ENCODE measurements around the gene ZGLP1. TPM values are rescaled to one million over a fixed set of nuclear protein-coding genes. Genes with fewer than 3 reads are reported as not detected.

Gene ZGLP1
- total and polyA plus RNA-seq, 2 of the 13 experiments (the other 11 are each of a cell fraction or from before 2014, with no cell fraction given), result 2.4 to 3.0 TPM

DNA sequence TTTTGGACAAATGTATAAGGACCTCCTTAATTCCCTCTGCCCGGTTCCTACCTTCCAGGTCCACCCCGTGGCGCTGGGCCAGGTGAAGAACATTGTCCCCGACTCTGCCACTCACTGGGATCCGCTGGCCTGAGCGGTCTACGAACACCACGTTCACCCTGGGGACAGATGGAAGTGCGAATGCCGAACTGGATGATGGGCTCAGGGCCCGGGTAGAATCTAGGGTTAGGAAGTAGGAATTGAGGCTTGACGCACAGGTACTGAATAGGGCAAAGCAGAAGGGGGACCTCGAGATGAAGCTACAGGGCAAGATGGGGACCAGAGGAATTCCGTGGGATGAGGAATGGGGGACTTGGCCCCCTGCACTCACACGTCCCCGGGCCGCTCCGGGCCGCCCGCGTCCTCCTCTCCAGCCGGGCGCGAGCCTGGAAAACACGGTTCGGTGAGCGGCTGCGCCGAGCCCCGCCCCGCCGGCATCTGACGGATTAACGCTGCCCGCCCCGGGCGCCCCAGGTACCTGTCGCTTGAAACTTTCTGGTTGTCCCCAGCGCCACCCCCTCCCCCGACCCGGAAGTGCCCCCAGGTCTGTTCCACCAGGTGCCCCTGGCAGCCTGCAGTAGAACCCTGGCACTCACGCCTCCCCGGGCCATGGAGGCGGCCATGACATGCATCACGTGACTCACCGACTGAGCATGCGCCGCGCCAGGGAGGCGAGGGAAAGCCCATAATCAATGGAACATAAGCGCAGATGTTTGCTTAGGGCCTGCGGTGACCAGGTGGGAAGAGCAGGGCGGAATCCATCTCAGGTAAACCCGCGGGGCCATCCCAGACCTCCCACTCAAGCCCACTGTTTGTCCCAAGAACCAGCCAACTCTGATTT lies 6.0 kb upstream of the ZGLP1 start, which contains the start of gene FDX2 (continued):
- no peak for TF ChIP-seq ZNF569 (CRISPR knock-in tag; IDR thresholded peaks at IDR 0.05; ENCODE audit: borderline replicate concordance)
- TF ChIP-seq ZNF556 (CRISPR knock-in tag; IDR thresholded peaks at IDR 0.05; ENCODE audit: borderline replicate concordance), result no peak
- TF ChIP-seq ARNT (IDR thresholded peaks at IDR 0.05), result no peak
- TF ChIP-seq ZNF678 (CRISPR knock-in tag; IDR thresholded peaks at IDR 0.05), result no peak
- TF ChIP-seq CHCHD3 (CRISPR knock-in tag; IDR thresholded peaks at IDR 0.05), result no peak
- TF ChIP-seq RBFOX2 (IDR thresholded peaks at IDR 0.05; ENCODE audit: low read depth, low read length), result peak; percentile 85
- peak; percentile 63; the same call in 1 of the 2 replicates for TF ChIP-seq ZSCAN21 (CRISPR knock-in tag; IDR thresholded peaks at IDR 0.05; ENCODE audit: borderline replicate concordance)
- no peak for TF ChIP-seq TOPORS (CRISPR knock-in tag; IDR thresholded peaks at IDR 0.05)
- TF ChIP-seq, protein P1, sequence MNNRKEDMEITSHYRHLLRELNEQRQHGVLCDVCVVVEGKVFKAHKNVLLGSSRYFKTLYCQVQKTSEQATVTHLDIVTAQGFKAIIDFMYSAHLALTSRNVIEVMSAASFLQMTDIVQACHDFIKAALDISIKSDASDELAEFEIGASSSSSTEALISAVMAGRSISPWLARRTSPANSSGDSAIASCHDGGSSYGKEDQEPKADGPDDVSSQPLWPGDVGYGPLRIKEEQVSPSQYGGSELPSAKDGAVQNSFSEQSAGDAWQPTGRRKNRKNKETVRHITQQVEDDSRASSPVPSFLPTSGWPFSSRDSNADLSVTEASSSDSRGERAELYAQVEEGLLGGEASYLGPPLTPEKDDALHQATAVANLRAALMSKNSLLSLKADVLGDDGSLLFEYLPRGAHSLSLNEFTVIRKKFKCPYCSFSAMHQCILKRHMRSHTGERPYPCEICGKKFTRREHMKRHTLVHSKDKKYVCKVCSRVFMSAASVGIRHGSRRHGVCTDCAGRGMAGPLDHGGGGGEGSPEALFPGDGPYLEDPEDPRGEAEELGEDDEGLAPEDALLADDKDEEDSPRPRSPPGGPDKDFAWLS (CRISPR knock-in tag; IDR thresholded peaks at IDR 0.05; ENCODE audit: borderline replicate concordance), result 0 out of 2 replicates have a peak, but pooled peaks have one; percentile 43
- peak; percentile 65 for TF ChIP-seq JARID2 (CRISPR knock-in tag; IDR thresholded peaks at IDR 0.05; ENCODE audit: insufficient replicate concordance)
- TF ChIP-seq, protein P2, sequence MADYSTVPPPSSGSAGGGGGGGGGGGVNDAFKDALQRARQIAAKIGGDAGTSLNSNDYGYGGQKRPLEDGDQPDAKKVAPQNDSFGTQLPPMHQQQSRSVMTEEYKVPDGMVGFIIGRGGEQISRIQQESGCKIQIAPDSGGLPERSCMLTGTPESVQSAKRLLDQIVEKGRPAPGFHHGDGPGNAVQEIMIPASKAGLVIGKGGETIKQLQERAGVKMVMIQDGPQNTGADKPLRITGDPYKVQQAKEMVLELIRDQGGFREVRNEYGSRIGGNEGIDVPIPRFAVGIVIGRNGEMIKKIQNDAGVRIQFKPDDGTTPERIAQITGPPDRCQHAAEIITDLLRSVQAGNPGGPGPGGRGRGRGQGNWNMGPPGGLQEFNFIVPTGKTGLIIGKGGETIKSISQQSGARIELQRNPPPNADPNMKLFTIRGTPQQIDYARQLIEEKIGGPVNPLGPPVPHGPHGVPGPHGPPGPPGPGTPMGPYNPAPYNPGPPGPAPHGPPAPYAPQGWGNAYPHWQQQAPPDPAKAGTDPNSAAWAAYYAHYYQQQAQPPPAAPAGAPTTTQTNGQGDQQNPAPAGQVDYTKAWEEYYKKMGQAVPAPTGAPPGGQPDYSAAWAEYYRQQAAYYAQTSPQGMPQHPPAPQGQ (CRISPR knock-in tag; IDR thresholded peaks at IDR 0.05; ENCODE audit: borderline replicate concordance), result peak; percentile 83; the same call in 1 of the 2 replicates
- TF ChIP-seq, protein P3, sequence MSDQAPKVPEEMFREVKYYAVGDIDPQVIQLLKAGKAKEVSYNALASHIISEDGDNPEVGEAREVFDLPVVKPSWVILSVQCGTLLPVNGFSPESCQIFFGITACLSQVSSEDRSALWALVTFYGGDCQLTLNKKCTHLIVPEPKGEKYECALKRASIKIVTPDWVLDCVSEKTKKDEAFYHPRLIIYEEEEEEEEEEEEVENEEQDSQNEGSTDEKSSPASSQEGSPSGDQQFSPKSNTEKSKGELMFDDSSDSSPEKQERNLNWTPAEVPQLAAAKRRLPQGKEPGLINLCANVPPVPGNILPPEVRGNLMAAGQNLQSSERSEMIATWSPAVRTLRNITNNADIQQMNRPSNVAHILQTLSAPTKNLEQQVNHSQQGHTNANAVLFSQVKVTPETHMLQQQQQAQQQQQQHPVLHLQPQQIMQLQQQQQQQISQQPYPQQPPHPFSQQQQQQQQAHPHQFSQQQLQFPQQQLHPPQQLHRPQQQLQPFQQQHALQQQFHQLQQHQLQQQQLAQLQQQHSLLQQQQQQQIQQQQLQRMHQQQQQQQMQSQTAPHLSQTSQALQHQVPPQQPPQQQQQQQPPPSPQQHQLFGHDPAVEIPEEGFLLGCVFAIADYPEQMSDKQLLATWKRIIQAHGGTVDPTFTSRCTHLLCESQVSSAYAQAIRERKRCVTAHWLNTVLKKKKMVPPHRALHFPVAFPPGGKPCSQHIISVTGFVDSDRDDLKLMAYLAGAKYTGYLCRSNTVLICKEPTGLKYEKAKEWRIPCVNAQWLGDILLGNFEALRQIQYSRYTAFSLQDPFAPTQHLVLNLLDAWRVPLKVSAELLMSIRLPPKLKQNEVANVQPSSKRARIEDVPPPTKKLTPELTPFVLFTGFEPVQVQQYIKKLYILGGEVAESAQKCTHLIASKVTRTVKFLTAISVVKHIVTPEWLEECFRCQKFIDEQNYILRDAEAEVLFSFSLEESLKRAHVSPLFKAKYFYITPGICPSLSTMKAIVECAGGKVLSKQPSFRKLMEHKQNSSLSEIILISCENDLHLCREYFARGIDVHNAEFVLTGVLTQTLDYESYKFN (CRISPR knock-in tag; conservative IDR thresholded peaks at IDR 0.05), result peak; percentile 41; the same call in 1 of the 2 replicates
- TF ChIP-seq NCOR1 (IDR thresholded peaks at IDR 0.05; ENCODE audit: borderline replicate concordance, low read length), result no peak
- TF ChIP-seq, protein P4, sequence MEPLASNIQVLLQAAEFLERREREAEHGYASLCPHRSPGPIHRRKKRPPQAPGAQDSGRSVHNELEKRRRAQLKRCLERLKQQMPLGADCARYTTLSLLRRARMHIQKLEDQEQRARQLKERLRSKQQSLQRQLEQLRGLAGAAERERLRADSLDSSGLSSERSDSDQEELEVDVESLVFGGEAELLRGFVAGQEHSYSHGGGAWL (CRISPR knock-in tag; IDR thresholded peaks at IDR 0.05), result peak; percentile 63
- TF ChIP-seq ZNF557 (CRISPR knock-in tag; IDR thresholded peaks at IDR 0.05), result no peak
- TF ChIP-seq, protein P5, sequence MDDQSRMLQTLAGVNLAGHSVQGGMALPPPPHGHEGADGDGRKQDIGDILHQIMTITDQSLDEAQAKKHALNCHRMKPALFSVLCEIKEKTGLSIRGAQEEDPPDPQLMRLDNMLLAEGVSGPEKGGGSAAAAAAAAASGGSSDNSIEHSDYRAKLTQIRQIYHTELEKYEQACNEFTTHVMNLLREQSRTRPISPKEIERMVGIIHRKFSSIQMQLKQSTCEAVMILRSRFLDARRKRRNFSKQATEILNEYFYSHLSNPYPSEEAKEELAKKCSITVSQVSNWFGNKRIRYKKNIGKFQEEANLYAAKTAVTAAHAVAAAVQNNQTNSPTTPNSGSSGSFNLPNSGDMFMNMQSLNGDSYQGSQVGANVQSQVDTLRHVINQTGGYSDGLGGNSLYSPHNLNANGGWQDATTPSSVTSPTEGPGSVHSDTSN (CRISPR knock-in tag; IDR thresholded peaks at IDR 0.05; ENCODE audit: borderline replicate concordance), result no peak
- 0 out of 2 replicates have a peak, but pooled peaks have one; percentile 52 for TF ChIP-seq ZNF563 (CRISPR knock-in tag; IDR thresholded peaks at IDR 0.05)

Measured in HepG2 (cell line).